ENCODE data around the gene RASSF5. TPM values are rescaled to one million over a fixed set of nuclear protein-coding genes. Genes with fewer than 3 reads are reported as not detected.

The RASSF5 gene
- total and polyA plus RNA-seq, 2 donors (not counting 1 experiment from before 2014, with no cell fraction given): 69.7 to 146 TPM

- Histone ChIP-seq H3K4me3 (ENCODE audit: control extremely low read depth in 1 of 5, extremely low read depth in 1 of 5, insufficient read depth in 1 of 5, low read depth in 2 of 5, low read length in 4 of 5) (peak overlapping the region in 3 of 5 experiments; percentile 26 to 49 (median 27)), H3K4me2 (replicated peaks; ENCODE audit: low read depth, low read length, poor library complexity, severe bottlenecking) (peak overlapping the region; percentile 73), H4K20me1 (ENCODE audit: control insufficient read depth, insufficient read depth, low read length, poor library complexity, severe bottlenecking) (peaks cover 11% of the 10 kb centered on the region), H3K9ac (ENCODE audit: low read length) (peak overlapping the region; percentile 53), H3K9me3 (ENCODE audit: control extremely low read depth in 1 of 3, control insufficient read depth in 2 of 3, insufficient read depth in 1 of 3, low read length in 2 of 3) (no peaks in the 10 kb centered on the region), H3K36me3 (replicated peaks in 1 of 2; ENCODE audit: control extremely low read depth in 1 of 2, control insufficient read depth in 1 of 2, extremely low read depth in 1 of 2, insufficient read depth in 2 of 2, low read length in 1 of 2) (peaks cover 0 to 43% of the 10 kb centered on the region in 2 experiments), H3K79me2 (ENCODE audit: control insufficient read depth, insufficient read depth, low read length) (peaks cover 95% of the 10 kb centered on the region), H3K27me3 (replicated peaks in 1 of 4; ENCODE audit: control extremely low read depth in 1 of 4, control insufficient read depth in 3 of 4, insufficient read depth in 4 of 4, low read length in 3 of 4) (no peaks in the 10 kb centered on the region), H3K27ac (ENCODE audit: low read length in 2 of 2) (peak overlapping the region; percentile 86 to 96), H3K4me1 (ENCODE audit: control insufficient read depth in 2 of 2, insufficient read depth in 2 of 2, low read length in 2 of 2) (peaks cover 80 to 92% of the 10 kb centered on the region in 2 donors), H2AFZ (ENCODE audit: insufficient read depth, low read depth, low read length, poor library complexity, severe bottlenecking) (peak overlapping the region; percentile 69)
- POLR2A ChIA-PET: interaction anchor here (1.5 to 2.7 kb wide), 2 partner anchors 16 to 18 kb away, joined by 4 to 16 read pairs; no protein-coding TSS in a partner anchor
- H3K9me3 Mint-ChIP-seq (ENCODE audit: insufficient read depth): no peaks in the 10 kb centered on the region
- intact Hi-C loops (cut with micrococcal nuclease): loop anchor here (1.0 kb wide), 2 partner anchors 13 to 17 kb away; no protein-coding TSS in a partner anchor
- H3K4me1 Mint-ChIP-seq: peaks cover 92% of the 10 kb centered on the region
- ATAC-seq (ENCODE audit: low read depth) (no peak), DNase-seq (no peak)
- CTCF ChIA-PET: interaction anchor here (1.0 to 15.1 kb wide), 9 partner anchors 8 to 406 kb away, joined by 3 to 1018 read pairs (median 6); partner anchors contain the start of gene EIF2D
- no peak for TF ChIP-seq CTCF (IDR thresholded peaks at IDR 0.05)
- no peaks in the 10 kb centered on the region for H3K27me3 Mint-ChIP-seq
- H3K4me3 Mint-ChIP-seq: peak overlapping the region; percentile 86
- peak overlapping the region; percentile 98 for H3K27ac Mint-ChIP-seq
- WGBS (ENCODE audit: insufficient coverage): no CpG with 5 or more reads among the region's 3 CpGs
Observed at GRCh38 chr1:206575894-206576737, 68.8 kb downstream of the RASSF5 start.

GRCh38 chr1:206577626-206578025 is 70.3 kb downstream of the RASSF5 start:
- ATAC-seq (ENCODE audit: low read depth): no peak
- H3K9ac ChIP-seq (ENCODE audit: low read length): no peak overlapping the region
- no peaks in the 10 kb centered on the region for H3K27me3 Mint-ChIP-seq
- peaks cover 0 to 35% of the 10 kb centered on the region in 2 experiments for H3K36me3 ChIP-seq (replicated peaks in 1 of 2; ENCODE audit: control extremely low read depth in 1 of 2, control insufficient read depth in 1 of 2, extremely low read depth in 1 of 2, insufficient read depth in 2 of 2, low read length in 1 of 2)
- peaks cover 96% of the 10 kb centered on the region for H3K4me1 Mint-ChIP-seq
- no peaks in the 10 kb centered on the region for H3K9me3 Mint-ChIP-seq (ENCODE audit: insufficient read depth)
- peak overlapping the region; percentile 58 for H3K4me3 Mint-ChIP-seq
- H3K27ac Mint-ChIP-seq: peak overlapping the region; percentile 98
- H3K4me1 ChIP-seq (ENCODE audit: control insufficient read depth in 2 of 2, insufficient read depth in 2 of 2, low read length in 2 of 2): peaks cover 87 to 96% of the 10 kb centered on the region in 2 donors
- peaks cover 3% of the 10 kb centered on the region for H4K20me1 ChIP-seq (ENCODE audit: control insufficient read depth, insufficient read depth, low read length, poor library complexity, severe bottlenecking)
- peak overlapping the region; percentile 73 for H3K4me2 ChIP-seq (replicated peaks; ENCODE audit: low read depth, low read length, poor library complexity, severe bottlenecking)
- intact Hi-C loops (cut with micrococcal nuclease): no loop called here
- H3K79me2 ChIP-seq (ENCODE audit: control insufficient read depth, insufficient read depth, low read length): peaks cover 95% of the 10 kb centered on the region
- TF ChIP-seq EZH2 (IDR thresholded peaks at IDR 0.05; ENCODE audit: borderline replicate concordance, insufficient read depth, low read depth, low read length, poor library complexity, severe bottlenecking): no peak
- no peak for TF ChIP-seq CTCF (IDR thresholded peaks at IDR 0.05)
- ChIA-PET CTCF (interaction anchor here (0.9 to 15.1 kb wide), 5 partner anchors 23 to 403 kb away, joined by 3 to 1018 read pairs (median 5); no protein-coding TSS in a partner anchor), POLR2A (no interaction called here)
- no peak overlapping the region for H2AFZ ChIP-seq (ENCODE audit: insufficient read depth, low read depth, low read length, poor library complexity, severe bottlenecking)
- WGBS (ENCODE audit: insufficient coverage): 100% methylated on average over 2 of the region's 4 CpGs
- no peaks in the 10 kb centered on the region for H3K9me3 ChIP-seq (ENCODE audit: control extremely low read depth in 1 of 3, control insufficient read depth in 2 of 3, insufficient read depth in 1 of 3, low read length in 2 of 3)
- no peak overlapping the region for H3K4me3 ChIP-seq (ENCODE audit: control extremely low read depth in 1 of 5, extremely low read depth in 1 of 5, insufficient read depth in 1 of 5, low read depth in 2 of 5, low read length in 4 of 5)
- peak overlapping the region; percentile 90 to 96 for H3K27ac ChIP-seq (ENCODE audit: low read length in 2 of 2)
- DNase-seq: no peak
- H3K27me3 ChIP-seq (replicated peaks in 1 of 4; ENCODE audit: control extremely low read depth in 1 of 4, control insufficient read depth in 3 of 4, insufficient read depth in 4 of 4, low read length in 3 of 4): no peaks in the 10 kb centered on the region

Data from B cell (primary cell).